H9 (cell line): Measurements from ENCODE around the gene USP36. TPM values are rescaled to one million over a fixed set of nuclear protein-coding genes. Genes with fewer than 3 reads are reported as not detected.

ENCODE experiments used
- DNase-seq: peaks from one replicate; pipeline ENCODE4 v3.0.0-alpha.2; 2017
- H2AFZ ChIP-seq: one replicate; pipeline ENCODE4 v1.6.1; 2013; ENCODE audit warnings: mild to moderate bottlenecking, low read length, control low read depth, moderate library complexity
- H2AK5ac ChIP-seq: 2 replicates; pipeline ENCODE4 v1.6.1; 2013; ENCODE audit warnings: low read length, control low read depth, mixed read lengths; ENCODE audit not compliant: insufficient read length
- H2BK120ac ChIP-seq: one replicate; pipeline ENCODE4 v1.6.1; 2013; ENCODE audit warnings: low read depth, mild to moderate bottlenecking, low read length, control low read depth, inconsistent platforms; ENCODE audit not compliant: poor library complexity, severe bottlenecking
- H2BK12ac ChIP-seq: 2 replicates; pipeline ENCODE4 v1.6.1; 2013; ENCODE audit warnings: low read length, control low read depth, mixed read lengths, low read depth; ENCODE audit not compliant: insufficient read length
- H2BK15ac ChIP-seq: 2 replicates; pipeline ENCODE4 v1.6.1; 2013; ENCODE audit warnings: low read depth, low read length, control low read depth
- H2BK20ac ChIP-seq: one replicate; pipeline ENCODE4 v1.6.1; 2013; ENCODE audit warnings: low read depth, mild to moderate bottlenecking, low read length, control low read depth, inconsistent platforms; ENCODE audit not compliant: poor library complexity, severe bottlenecking
- H2BK5ac ChIP-seq: 2 replicates; pipeline ENCODE4 v1.6.1; 2013; ENCODE audit warnings: low read length, control low read depth, mixed read lengths; ENCODE audit not compliant: insufficient read length
- H3K14ac ChIP-seq: 2 replicates; pipeline ENCODE4 v1.6.1; 2013; ENCODE audit warnings: low read length, control low read depth; ENCODE audit not compliant: insufficient read depth
- H3K18ac ChIP-seq: 2 replicates; pipeline ENCODE4 v1.6.1; 2013; ENCODE audit warnings: low read depth, mild to moderate bottlenecking, mixed read lengths, low read length, control low read depth; ENCODE audit not compliant: insufficient read length
- H3K23ac ChIP-seq: 2 replicates; pipeline ENCODE4 v1.6.1; 2013; ENCODE audit warnings: low read length, control low read depth, mixed read lengths, low read depth; ENCODE audit not compliant: insufficient read length
- H3K23me2 ChIP-seq: 2 replicates; pipeline ENCODE4 v1.6.1; 2013; ENCODE audit warnings: low read depth, mild to moderate bottlenecking, mixed read lengths, low read length, control low read depth; ENCODE audit not compliant: insufficient read length, poor library complexity, severe bottlenecking
- H3K27ac ChIP-seq: 2 replicates; pipeline ENCODE4 v1.5.1; 2013; ENCODE audit warnings: low read length, control low read depth, mixed read lengths, low read depth; ENCODE audit not compliant: insufficient read length
- H3K27me3 ChIP-seq: 2 replicates; pipeline ENCODE4 v1.6.1; 2013; ENCODE audit warnings: low read length, control low read depth, inconsistent platforms; ENCODE audit not compliant: insufficient read depth
- H3K4ac ChIP-seq: 2 replicates; pipeline ENCODE4 v1.6.1; 2013; ENCODE audit warnings: low read depth, mild to moderate bottlenecking, control low read depth, inconsistent platforms, low read length, moderate library complexity
- H3K4me1 ChIP-seq: 2 replicates; pipeline ENCODE4 v1.6.1; 2013; ENCODE audit warnings: low read length, control low read depth, inconsistent platforms; ENCODE audit not compliant: insufficient read depth
- H3K4me2 ChIP-seq: 2 replicates; pipeline ENCODE4 v1.6.1; 2013; ENCODE audit warnings: low read length, control low read depth, mixed read lengths; ENCODE audit not compliant: insufficient read length, insufficient read depth
- H3K56ac ChIP-seq: 2 replicates; pipeline ENCODE4 v1.6.1; 2013; ENCODE audit warnings: low read depth, mild to moderate bottlenecking, mixed read lengths, low read length, control low read depth; ENCODE audit not compliant: insufficient read length
- H3K79me1 ChIP-seq: 2 replicates; pipeline ENCODE4 v1.6.1; 2013; ENCODE audit warnings: low read depth, mild to moderate bottlenecking, moderate library complexity, low read length, control low read depth, inconsistent platforms; ENCODE audit not compliant: insufficient read depth, poor library complexity, severe bottlenecking
- H3K79me2 ChIP-seq: 2 replicates; pipeline ENCODE4 v1.6.1; 2013; ENCODE audit warnings: low read length, control low read depth, inconsistent platforms; ENCODE audit not compliant: insufficient read depth
- H3K9ac ChIP-seq: 2 replicates; pipeline ENCODE4 v1.6.1; 2013; ENCODE audit warnings: low read length, control low read depth, mixed read lengths; ENCODE audit not compliant: insufficient read length; ENCODE audit errors: extremely low read depth
- H3K9me3 ChIP-seq: one replicate; pipeline ENCODE4 v1.6.1; 2013; ENCODE audit warnings: low read depth, low read length, inconsistent platforms; ENCODE audit not compliant: control insufficient read depth
- H3T11ph ChIP-seq: one replicate; pipeline ENCODE4 v1.6.1; 2013; ENCODE audit warnings: mild to moderate bottlenecking, low read length, control low read depth, inconsistent platforms
- H4K20me1 ChIP-seq: one replicate; pipeline ENCODE4 v1.6.1; 2013; ENCODE audit not compliant: control insufficient read depth, insufficient read length, insufficient read depth
- H4K5ac ChIP-seq: 2 replicates; pipeline ENCODE4 v1.6.1; 2013; ENCODE audit warnings: low read depth, mild to moderate bottlenecking, mixed read lengths, low read length, control low read depth; ENCODE audit not compliant: insufficient read length
- H4K8ac ChIP-seq: replicated peaks from 2 replicates; pipeline ENCODE4 v1.6.1; 2013; ENCODE audit warnings: low read length, control low read depth, mixed read lengths, low read depth; ENCODE audit not compliant: insufficient read length
- H4K91ac ChIP-seq: 2 replicates; pipeline ENCODE4 v1.6.1; 2013; ENCODE audit warnings: low read depth, mild to moderate bottlenecking, moderate library complexity, mixed read lengths, low read length, control low read depth; ENCODE audit not compliant: insufficient read length
- H3K27ac Mint-ChIP-seq, 3 experiments: 2 replicates in 2 of 3; 3 replicates in 1 of 3; pipeline ENCODE4 v1.8.0; 2020 to 2021; ENCODE audit warnings: mixed read lengths in 3 of 3, mild to moderate bottlenecking in 1 of 3, moderate library complexity in 1 of 3
- H3K27me3 Mint-ChIP-seq: 2 replicates; pipeline ENCODE4 v1.8.0; 2021; ENCODE audit warnings: low read depth, mild to moderate bottlenecking, moderate library complexity, mixed read lengths
- H3K36me3 Mint-ChIP-seq, 3 experiments: 2 replicates in 2 of 3; 3 replicates in 1 of 3; pipeline ENCODE4 v1.8.0; 2020 to 2021; ENCODE audit warnings: low read depth in 3 of 3, mixed read lengths in 3 of 3; ENCODE audit not compliant: insufficient read depth in 1 of 3
- H3K4me1 Mint-ChIP-seq, 2 experiments: 2 replicates each; pipeline ENCODE4 v1.8.0; 2020; ENCODE audit warnings: mixed read lengths in 2 of 2
- H3K4me3 Mint-ChIP-seq, 2 experiments: 2 replicates in 1 of 2; 3 replicates in 1 of 2; pipeline ENCODE4 v1.8.0; 2020 to 2021; ENCODE audit warnings: mild to moderate bottlenecking in 2 of 2, mixed read lengths in 2 of 2, moderate library complexity in 1 of 2
- H3K9me3 Mint-ChIP-seq, 2 experiments: 2 replicates in 1 of 2; 3 replicates in 1 of 2; pipeline ENCODE4 v1.8.0; 2020; ENCODE audit warnings: mild to moderate bottlenecking in 2 of 2, mixed read lengths in 2 of 2, moderate library complexity in 1 of 2
- WGBS: extraction: QIAGEN DNeasy Blood & Tissue Kit; methylation state at CpG from one replicate; pipeline ENCODE4 v1.1.7; 2013; ENCODE audit warnings: missing lambda C conversion rate, low lambda C conversion rate, mixed read lengths; ENCODE audit not compliant: insufficient read length; ENCODE audit errors: extremely low coverage; 5-methylcytosine and 5-hydroxymethylcytosine counted together
- total RNA-seq: library from RNA; stranded (reverse); gene quantifications from 2 replicates; pipeline ENCODE4 v1.2.1, GENCODE V29; 2021
- TF ChIP-seq, protein P1 (sequence below): fragments of 200-600 bp; sonication (generic); conservative IDR thresholded peaks from 3 replicates; pipeline ENCODE4 v1.8.0; 2021; ENCODE audit warnings: antibody characterized with exemption, mild to moderate bottlenecking

Gene USP36
- total RNA-seq, 1 experiment from 2014 or later: 106 TPM

GRCh38 chr17:78793415-78793814, 47.2 kb downstream of the USP36 start:
- Histone ChIP-seq H3K18ac (no peak overlapping the region), H4K91ac (no peak overlapping the region), H3K14ac (no peak overlapping the region), H3K27me3 (no peaks in the 10 kb centered on the region), H3K4me1 (no peaks in the 10 kb centered on the region), H2BK5ac (no peak overlapping the region), H4K8ac (no peak overlapping the region), H3K4ac (no peak overlapping the region), H3K23me2 (no peaks in the 10 kb centered on the region), H2BK15ac (no peak overlapping the region), H2AK5ac (no peak overlapping the region), H2BK120ac (no peak overlapping the region), H2BK12ac (no peak overlapping the region), H3K56ac (no peak overlapping the region), H4K5ac (no peak overlapping the region), H3K23ac (no peak overlapping the region), H3K27ac (no peak overlapping the region), H3K4me2 (no peak overlapping the region), H2BK20ac (no peak overlapping the region), H4K20me1 (no peaks in the 10 kb centered on the region), H3K79me1 (no peaks in the 10 kb centered on the region), H3K79me2 (no peaks in the 10 kb centered on the region; the same call in 1 of the 2 replicates), H2AFZ (no peak overlapping the region), H3K9ac (no peak overlapping the region), H3T11ph (no peak overlapping the region), H3K9me3 (no peaks in the 10 kb centered on the region)
- Mint-ChIP-seq H3K4me3 (no peak overlapping the region), H3K4me1 (peaks cover 9 to 10% of the 10 kb centered on the region in 2 experiments), H3K9me3 (no peaks in the 10 kb centered on the region), H3K36me3 (peaks cover 24 to 75% (median 56%) of the 10 kb centered on the region in 3 experiments; a peak in 6 of 7 replicates), H3K27me3 (no peaks in the 10 kb centered on the region), H3K27ac (peak overlapping the region in 2 of 3 experiments; percentile 1 to 77; a peak in 3 of 7 replicates)
- TF ChIP-seq, protein P1, sequence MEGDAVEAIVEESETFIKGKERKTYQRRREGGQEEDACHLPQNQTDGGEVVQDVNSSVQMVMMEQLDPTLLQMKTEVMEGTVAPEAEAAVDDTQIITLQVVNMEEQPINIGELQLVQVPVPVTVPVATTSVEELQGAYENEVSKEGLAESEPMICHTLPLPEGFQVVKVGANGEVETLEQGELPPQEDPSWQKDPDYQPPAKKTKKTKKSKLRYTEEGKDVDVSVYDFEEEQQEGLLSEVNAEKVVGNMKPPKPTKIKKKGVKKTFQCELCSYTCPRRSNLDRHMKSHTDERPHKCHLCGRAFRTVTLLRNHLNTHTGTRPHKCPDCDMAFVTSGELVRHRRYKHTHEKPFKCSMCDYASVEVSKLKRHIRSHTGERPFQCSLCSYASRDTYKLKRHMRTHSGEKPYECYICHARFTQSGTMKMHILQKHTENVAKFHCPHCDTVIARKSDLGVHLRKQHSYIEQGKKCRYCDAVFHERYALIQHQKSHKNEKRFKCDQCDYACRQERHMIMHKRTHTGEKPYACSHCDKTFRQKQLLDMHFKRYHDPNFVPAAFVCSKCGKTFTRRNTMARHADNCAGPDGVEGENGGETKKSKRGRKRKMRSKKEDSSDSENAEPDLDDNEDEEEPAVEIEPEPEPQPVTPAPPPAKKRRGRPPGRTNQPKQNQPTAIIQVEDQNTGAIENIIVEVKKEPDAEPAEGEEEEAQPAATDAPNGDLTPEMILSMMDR: no peak
- WGBS: no CpG with 5 or more reads among the region's 10 CpGs
- no peak for DNase-seq
